Cardiac fibroblast (primary cell): ENCODE results near the gene SMIM10L1.
A peak's percentile ranks its signal among the peaks of the same experiment; 100 is the strongest.

Experiments
- DNase-seq, 2 donors: peaks; one replicate each; pipeline versions ENCODE4 v3.0.0 to v3.0.0-alpha.2; 2010; ENCODE audit warnings: low read depth in 2 of 2
- H3K4me3 ChIP-seq, 2 donors: replicated peaks in 1 of 2; 1 replicate in 1 of 2; 2 replicates in 1 of 2; pipeline ENCODE4 v1.5.1; 2011; ENCODE audit warnings: low read depth in 2 of 2, low read length in 2 of 2, mild to moderate bottlenecking in 2 of 2, moderate library complexity in 1 of 2
- TF ChIP-seq, protein P1 (sequence below): IDR thresholded peaks from one replicate; pipeline ENCODE4 v1.5.1; 2011; ENCODE audit warnings: low read depth, mild to moderate bottlenecking, low read length, inconsistent platforms

Gene SMIM10L1

DNA sequence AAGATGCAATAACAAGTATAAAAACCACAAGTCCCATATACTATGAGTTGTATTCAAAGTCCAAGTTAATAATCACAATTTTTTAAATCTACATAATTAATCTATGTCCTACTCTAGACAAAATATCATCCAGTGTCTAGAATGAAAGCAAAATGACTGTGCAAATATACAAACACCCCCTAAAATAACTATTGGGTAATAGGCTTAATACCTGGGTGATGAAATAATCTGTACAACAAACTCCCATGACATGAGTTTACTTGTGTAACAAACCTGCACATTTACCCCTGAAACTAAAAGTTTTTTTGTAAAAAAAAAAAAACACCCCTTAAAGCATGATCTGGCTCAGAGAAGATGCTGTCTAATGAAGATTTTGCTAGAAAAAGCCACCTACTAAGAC is 11.5 kb downstream of the SMIM10L1 start:
- TF ChIP-seq, protein P1, sequence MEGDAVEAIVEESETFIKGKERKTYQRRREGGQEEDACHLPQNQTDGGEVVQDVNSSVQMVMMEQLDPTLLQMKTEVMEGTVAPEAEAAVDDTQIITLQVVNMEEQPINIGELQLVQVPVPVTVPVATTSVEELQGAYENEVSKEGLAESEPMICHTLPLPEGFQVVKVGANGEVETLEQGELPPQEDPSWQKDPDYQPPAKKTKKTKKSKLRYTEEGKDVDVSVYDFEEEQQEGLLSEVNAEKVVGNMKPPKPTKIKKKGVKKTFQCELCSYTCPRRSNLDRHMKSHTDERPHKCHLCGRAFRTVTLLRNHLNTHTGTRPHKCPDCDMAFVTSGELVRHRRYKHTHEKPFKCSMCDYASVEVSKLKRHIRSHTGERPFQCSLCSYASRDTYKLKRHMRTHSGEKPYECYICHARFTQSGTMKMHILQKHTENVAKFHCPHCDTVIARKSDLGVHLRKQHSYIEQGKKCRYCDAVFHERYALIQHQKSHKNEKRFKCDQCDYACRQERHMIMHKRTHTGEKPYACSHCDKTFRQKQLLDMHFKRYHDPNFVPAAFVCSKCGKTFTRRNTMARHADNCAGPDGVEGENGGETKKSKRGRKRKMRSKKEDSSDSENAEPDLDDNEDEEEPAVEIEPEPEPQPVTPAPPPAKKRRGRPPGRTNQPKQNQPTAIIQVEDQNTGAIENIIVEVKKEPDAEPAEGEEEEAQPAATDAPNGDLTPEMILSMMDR, result no peak
- no peak for DNase-seq
- no peak overlapping the region for H3K4me3 ChIP-seq

DNA sequence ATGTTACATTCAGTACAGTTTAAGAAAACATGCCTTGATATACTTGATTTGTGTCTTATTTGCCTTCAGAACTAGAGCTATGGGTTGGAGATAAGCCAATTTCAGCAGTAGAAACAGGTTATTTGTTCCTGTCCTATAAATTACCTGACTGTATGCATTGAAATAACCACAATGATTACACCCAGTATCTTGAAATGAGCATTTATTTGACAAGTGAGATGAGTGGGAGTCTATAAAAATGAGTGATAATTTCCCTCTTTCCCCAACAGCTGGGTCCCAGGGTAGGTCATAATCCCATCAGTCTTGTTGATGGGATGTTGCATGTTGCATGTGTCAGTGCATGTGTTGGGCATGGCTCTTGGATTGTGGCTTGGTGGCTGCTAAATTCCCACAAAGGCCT is 12.0 kb downstream of the SMIM10L1 start:
- no peak overlapping the region for H3K4me3 ChIP-seq
- TF ChIP-seq, protein P1, result no peak
- no peak for DNase-seq

- TF ChIP-seq, protein P1, result no peak
- no peak for DNase-seq
- H3K4me3 ChIP-seq, result no peak within 1 kb of the TSS
These were observed 15.8 kb downstream of the SMIM10L1 start, which contains the start of gene TAS2R42 for GRCh38 chr12:11186837-11187236. TSS of gene TAS2R42 (minus strand) at chr12:11186937. CDS start at chr12:11186937, 0 bp downstream.

DNA sequence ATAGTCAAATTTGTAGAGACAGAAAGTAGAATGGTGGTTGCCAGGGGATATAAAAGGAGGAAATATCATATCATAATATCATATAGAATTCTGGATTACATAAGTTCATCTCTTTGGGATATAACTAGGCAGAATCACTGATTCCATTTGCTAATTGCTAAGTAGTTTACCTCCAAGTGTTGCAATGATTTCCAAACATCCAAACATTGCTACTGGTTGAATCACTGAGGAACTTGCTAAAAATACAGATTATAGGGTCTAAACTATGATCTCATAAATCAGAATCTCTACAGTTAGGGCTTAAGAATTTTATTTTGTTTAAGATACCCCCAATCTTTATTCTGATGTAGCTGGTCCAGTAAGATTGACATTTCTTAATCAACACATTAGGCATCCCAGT is 31.8 kb downstream of the SMIM10L1 start:
- peak in 1 of 2 donors; percentile 32 for DNase-seq
- TF ChIP-seq, protein P1, result no peak

DNA sequence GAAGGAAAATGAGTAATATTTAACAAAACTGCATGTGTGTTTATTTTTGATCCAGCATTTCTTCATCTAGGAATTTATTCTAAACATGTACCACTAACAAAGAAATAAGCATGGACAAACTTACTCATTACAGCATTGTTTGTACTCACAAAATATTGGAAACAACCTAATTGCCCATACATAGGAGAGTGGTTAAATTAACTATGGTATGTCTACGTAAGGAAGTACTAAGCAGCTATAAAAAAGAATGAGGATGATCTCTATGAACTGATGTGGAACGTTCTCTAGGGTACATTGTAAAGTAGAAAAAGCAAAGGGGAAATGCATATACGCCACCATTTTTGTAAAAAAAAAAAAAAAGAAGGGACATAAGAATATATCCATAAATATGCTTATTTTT is 33.2 kb downstream of the SMIM10L1 start:
- TF ChIP-seq, protein P1, result no peak
- no peak for DNase-seq

More for the DNA sequence above, 31.8 kb downstream of the SMIM10L1 start:
- H3K4me3 ChIP-seq, result no peak overlapping the region

DNA sequence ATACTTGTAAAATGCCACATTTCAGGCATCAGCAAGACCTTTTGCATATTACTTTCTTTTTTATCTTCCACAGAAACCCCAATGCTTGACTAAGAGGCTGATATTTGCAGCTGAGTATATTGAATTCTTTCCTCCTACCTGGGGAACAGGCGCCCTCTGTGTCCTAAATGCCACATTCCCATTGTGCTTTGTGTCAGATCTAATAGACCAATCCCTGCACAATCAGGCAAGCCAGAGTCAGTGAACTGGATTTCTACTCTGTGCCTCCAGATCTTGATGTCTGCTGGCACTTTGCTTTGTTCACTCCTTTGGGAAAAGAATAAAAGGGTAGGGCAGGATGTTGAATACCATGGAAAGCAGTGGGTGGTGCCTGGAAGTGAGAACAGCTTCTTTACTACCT is 38.1 kb downstream of the SMIM10L1 start:
- no peak for DNase-seq
- TF ChIP-seq, protein P1, result no peak
- no peak overlapping the region for H3K4me3 ChIP-seq

More for the DNA sequence above, 33.2 kb downstream of the SMIM10L1 start:
- no peak overlapping the region for H3K4me3 ChIP-seq
